ENCODE data around the gene BEND3.

BEND3 gene

GRCh38 chr6:107083047-107083768 lies 32.1 kb downstream of the BEND3 start:
- DNase-seq (ENCODE audit: low read depth in 2 of 2) = no peak

- no peak for DNase-seq (ENCODE audit: low read depth in 2 of 2)
Measured at GRCh38 chr6:107082045-107082444, 33.3 kb downstream of the BEND3 start.

- DNase-seq (ENCODE audit: low read depth in 2 of 2) = no peak
Measured at GRCh38 chr6:107080036-107080435, 35.3 kb downstream of the BEND3 start.

- DNase-seq (ENCODE audit: low read depth in 2 of 2) = no peak
Measured at GRCh38 chr6:107079429-107079828, 35.9 kb downstream of the BEND3 start.

- DNase-seq (ENCODE audit: low read depth in 2 of 2) = no peak
Measured at GRCh38 chr6:107077710-107078109, 37.6 kb downstream of the BEND3 start.

- DNase-seq (ENCODE audit: low read depth in 2 of 2) = no peak
Measured at GRCh38 chr6:107075951-107076381, 39.3 kb downstream of the BEND3 start.

GRCh38 chr6:107070686-107071085 lies 44.6 kb downstream of the BEND3 start:
- DNase-seq (ENCODE audit: low read depth in 2 of 2) = no peak

GRCh38 chr6:107069631-107070548 lies 45.4 kb downstream of the BEND3 start:
- DNase-seq (ENCODE audit: low read depth in 2 of 2) = no peak

GRCh38 chr6:107068691-107069630 lies 46.4 kb downstream of the BEND3 start:
- no peak for DNase-seq (ENCODE audit: low read depth in 2 of 2)

- DNase-seq (ENCODE audit: low read depth in 2 of 2) = no peak
Measured at GRCh38 chr6:107066697-107067659, 48.3 kb downstream of the BEND3 start.

- DNase-seq (ENCODE audit: low read depth in 2 of 2) = no peak
Measured at GRCh38 chr6:107064579-107065065, 50.7 kb downstream of the BEND3 start.

GRCh38 chr6:107062691-107063090 lies 52.6 kb downstream of the BEND3 start:
- no peak for DNase-seq (ENCODE audit: low read depth in 2 of 2)

- DNase-seq (ENCODE audit: low read depth in 2 of 2) = no peak
Measured at GRCh38 chr6:107061125-107062020, 53.9 kb downstream of the BEND3 start.

- no peak for DNase-seq (ENCODE audit: low read depth in 2 of 2)
Measured at GRCh38 chr6:107060704-107061103, 54.6 kb downstream of the BEND3 start.

- DNase-seq (ENCODE audit: low read depth in 2 of 2) = no peak
Measured at GRCh38 chr6:107059606-107060005, 55.7 kb downstream of the BEND3 start.

GRCh38 chr6:107057679-107058078 lies 57.6 kb downstream of the BEND3 start:
- DNase-seq (ENCODE audit: low read depth in 2 of 2) = no peak

GRCh38 chr6:107056796-107057195 lies 58.5 kb downstream of the BEND3 start:
- no peak for DNase-seq (ENCODE audit: low read depth in 2 of 2)

- no peak for DNase-seq (ENCODE audit: low read depth in 2 of 2)
Measured at GRCh38 chr6:107047807-107048206, 67.5 kb downstream of the BEND3 start.

All from stimulated activated CD8-positive, alpha-beta memory T cell treated with anti-CD3 and anti-CD28 coated beads, Interleukin-2, amount 100 ng/mL, for 1 hour (primary cell).